Osteocyte (in vitro differentiated cells): ENCODE results near the gene PCGF3. TPM values are rescaled to one million over a fixed set of nuclear protein-coding genes. Genes with fewer than 3 reads are reported as not detected.

ENCODE experiments used
- DNase-seq: peaks from one replicate; pipeline ENCODE4 v3.0.0; 2021; ENCODE audit warnings: mixed read lengths; ENCODE audit not compliant: unreplicated experiment; ENCODE audit errors: extremely low spot score
- H3K27ac Mint-ChIP-seq: one replicate; pipeline ENCODE4 v1.8.0; 2021; ENCODE audit warnings: mild to moderate bottlenecking, mixed read lengths; ENCODE audit not compliant: unreplicated experiment
- H3K27me3 Mint-ChIP-seq: one replicate; pipeline ENCODE4 v1.8.0; 2021; ENCODE audit warnings: mixed read lengths; ENCODE audit not compliant: unreplicated experiment
- H3K36me3 Mint-ChIP-seq: one replicate; pipeline ENCODE4 v1.8.0; 2021; ENCODE audit warnings: mixed read lengths; ENCODE audit not compliant: unreplicated experiment
- H3K4me1 Mint-ChIP-seq: one replicate; pipeline ENCODE4 v1.8.0; 2021; ENCODE audit warnings: mixed read lengths; ENCODE audit not compliant: unreplicated experiment
- H3K4me3 Mint-ChIP-seq: one replicate; pipeline ENCODE4 v1.8.0; 2021; ENCODE audit warnings: mild to moderate bottlenecking, moderate library complexity, mixed read lengths; ENCODE audit not compliant: unreplicated experiment
- H3K9me3 Mint-ChIP-seq: one replicate; pipeline ENCODE4 v1.8.0; 2021; ENCODE audit warnings: mixed read lengths; ENCODE audit not compliant: unreplicated experiment
- CTCF ChIP-seq: fragments of 200-600 bp; sonication (generic); IDR thresholded peaks from 2 replicates; pipeline ENCODE4 v1.5.0; 2021; ENCODE audit warnings: antibody characterized with exemption, mild to moderate bottlenecking, moderate library complexity
- total RNA-seq: library from RNA; stranded (reverse); gene quantifications from 2 replicates; pipeline ENCODE4 v1.2.1, GENCODE V29; 2021

Gene PCGF3
- total RNA-seq, 1 donor from 2014 or later, result 70.0 TPM

GRCh38 chr4:706834-707598 lies 1.4 kb downstream of the PCGF3 start:
- TF ChIP-seq CTCF, result no peak
- no peaks in the 10 kb centered on the region for H3K9me3 Mint-ChIP-seq
- no peak overlapping the region for H3K27ac Mint-ChIP-seq
- no peak for DNase-seq
- peaks cover 2% of the 10 kb centered on the region for H3K27me3 Mint-ChIP-seq
- H3K4me1 Mint-ChIP-seq, result peaks cover 25% of the 10 kb centered on the region
- peaks cover 17% of the 10 kb centered on the region for H3K36me3 Mint-ChIP-seq
- peak overlapping the region; percentile 55 for H3K4me3 Mint-ChIP-seq

GRCh38 chr4:707929-708630 lies 2.4 kb downstream of the PCGF3 start:
- Mint-ChIP-seq H3K4me3 (peak overlapping the region; percentile 18), H3K4me1 (peaks cover 25% of the 10 kb centered on the region), H3K27me3 (no peaks in the 10 kb centered on the region), H3K27ac (no peak overlapping the region), H3K9me3 (no peaks in the 10 kb centered on the region), H3K36me3 (peaks cover 17% of the 10 kb centered on the region)
- DNase-seq, result no peak
- no peak for TF ChIP-seq CTCF

GRCh38 chr4:708631-708933 lies 3.0 kb downstream of the PCGF3 start:
- no peak overlapping the region for H3K27ac Mint-ChIP-seq
- DNase-seq, result no peak
- H3K4me3 Mint-ChIP-seq, result peak overlapping the region; percentile 38
- TF ChIP-seq CTCF, result no peak
- peaks cover 17% of the 10 kb centered on the region for H3K36me3 Mint-ChIP-seq
- H3K4me1 Mint-ChIP-seq, result peaks cover 25% of the 10 kb centered on the region
- H3K27me3 Mint-ChIP-seq, result no peaks in the 10 kb centered on the region
- no peaks in the 10 kb centered on the region for H3K9me3 Mint-ChIP-seq

GRCh38 chr4:709348-709747 lies 3.7 kb downstream of the PCGF3 start:
- H3K4me1 Mint-ChIP-seq, result peaks cover 25% of the 10 kb centered on the region
- no peak for DNase-seq
- peaks cover 17% of the 10 kb centered on the region for H3K36me3 Mint-ChIP-seq
- H3K4me3 Mint-ChIP-seq, result no peak overlapping the region
- no peak for TF ChIP-seq CTCF
- H3K27ac Mint-ChIP-seq, result no peak overlapping the region
- no peaks in the 10 kb centered on the region for H3K27me3 Mint-ChIP-seq
- H3K9me3 Mint-ChIP-seq, result no peaks in the 10 kb centered on the region

- Mint-ChIP-seq H3K27ac (peak overlapping the region; percentile 50), H3K4me1 (peaks cover 25% of the 10 kb centered on the region), H3K9me3 (no peaks in the 10 kb centered on the region), H3K36me3 (peaks cover 17% of the 10 kb centered on the region), H3K27me3 (no peaks in the 10 kb centered on the region), H3K4me3 (no peak overlapping the region)
- TF ChIP-seq CTCF, result no peak
- no peak for DNase-seq
These were observed 4.5 kb downstream of the PCGF3 start for GRCh38 chr4:710116-710515.
